WTC11 (cell line): ENCODE data around the gene DDX39A. TPM values are rescaled to one million over a fixed set of nuclear protein-coding genes. Genes with fewer than 3 reads are reported as not detected.

Experiments
- ATAC-seq: fragments of 200-7000 bp; cut with Tn5 transposase; 2 replicates; pipeline ENCODE4 v1.10.0; 2021; ENCODE audit warnings: mild to moderate bottlenecking, moderate library complexity
- CTCF ChIA-PET: fragments of 300-600 bp; sonication (Branson Sonifier 250); formaldehyde crosslinking; loops from one replicate; lab custom pipeline; 2021; ENCODE audit warnings: antibody characterized with exemption; lab: Charles Lee
- POLR2A ChIA-PET: fragments of 350-600 bp; sonication (Branson Sonifier 250); formaldehyde crosslinking; loops from one replicate; lab custom pipeline; 2021; ENCODE audit warnings: antibody characterized with exemption; lab: Charles Lee
- DNase-seq: peaks from one replicate; pipeline ENCODE4 v3.0.0; 2021; ENCODE audit warnings: low spot score
- H3K27ac Mint-ChIP-seq: 2 replicates; pipeline ENCODE4 v1.8.0; 2021; ENCODE audit warnings: mixed read lengths
- H3K27me3 Mint-ChIP-seq: 2 replicates; pipeline ENCODE4 v1.8.0; 2021; ENCODE audit warnings: low read depth, mild to moderate bottlenecking, moderate library complexity, mixed read lengths
- H3K36me3 Mint-ChIP-seq: 2 replicates; pipeline ENCODE4 v1.8.0; 2021; ENCODE audit warnings: mixed read lengths
- H3K4me1 Mint-ChIP-seq: 2 replicates; pipeline ENCODE4 v1.8.0; 2022; ENCODE audit warnings: mixed read lengths
- H3K4me3 Mint-ChIP-seq: 2 replicates; pipeline ENCODE4 v1.8.0; 2021; ENCODE audit warnings: mild to moderate bottlenecking, moderate library complexity, mixed read lengths
- H3K9me3 Mint-ChIP-seq: 2 replicates; pipeline ENCODE4 v1.8.0; 2021; ENCODE audit warnings: mixed read lengths
- AFF4 ChIP-seq: sonication (generic); formaldehyde crosslinking; IDR thresholded peaks from 2 replicates; pipeline ENCODE4 v1.8.1; 2023; ENCODE audit warnings: mild to moderate bottlenecking, missing genetic modification reagents, borderline replicate concordance
- EMX1 ChIP-seq: fragments of 250-450 bp; sonication (Bioruptor Pico); IDR thresholded peaks from 2 replicates; pipeline ENCODE4 v1.8.0; 2021; ENCODE audit warnings: mild to moderate bottlenecking
- FOXJ3 ChIP-seq: sonication (generic); formaldehyde crosslinking; IDR thresholded peaks from 2 replicates; pipeline ENCODE4 v1.9.0; 2021; ENCODE audit warnings: missing genetic modification reagents, mild to moderate bottlenecking, borderline replicate concordance
- GTF2I ChIP-seq: fragments of 250-450 bp; sonication (Bioruptor Pico); conservative IDR thresholded peaks from 2 replicates; pipeline ENCODE4 v1.4.0; 2021; ENCODE audit warnings: mild to moderate bottlenecking
- HMGA2 ChIP-seq: fragments of 250-450 bp; sonication (Bioruptor Pico); IDR thresholded peaks from 2 replicates; pipeline ENCODE4 v1.4.0; 2021; ENCODE audit warnings: mild to moderate bottlenecking, moderate library complexity
- JUN ChIP-seq: sonication (generic); formaldehyde crosslinking; IDR thresholded peaks from 2 replicates; pipeline ENCODE4 v1.8.0; 2023; ENCODE audit warnings: mild to moderate bottlenecking, missing genetic modification reagents
- OVOL2 ChIP-seq: fragments of 250-450 bp; sonication (Bioruptor Pico); IDR thresholded peaks from 2 replicates; pipeline ENCODE4 v1.9.0; 2021; ENCODE audit warnings: mild to moderate bottlenecking, borderline replicate concordance
- SOX15 ChIP-seq: fragments of 250-450 bp; sonication (Bioruptor Pico); IDR thresholded peaks from 2 replicates; pipeline ENCODE4 v1.9.0; 2021; ENCODE audit warnings: mild to moderate bottlenecking
- ZBTB21 ChIP-seq: sonication (generic); formaldehyde crosslinking; IDR thresholded peaks from 2 replicates; pipeline ENCODE4 v1.8.1; 2023; ENCODE audit warnings: mild to moderate bottlenecking, missing genetic modification reagents, borderline replicate concordance
- ZNF263 ChIP-seq: sonication (generic); formaldehyde crosslinking; IDR thresholded peaks from 2 replicates; pipeline ENCODE4 v1.8.1; 2022; ENCODE audit warnings: low read depth, mild to moderate bottlenecking, moderate library complexity, missing genetic modification reagents
- ZNF425 ChIP-seq: fragments of 250-450 bp; sonication (Bioruptor Pico); conservative IDR thresholded peaks from 2 replicates; pipeline ENCODE4 v1.9.0; 2021; ENCODE audit warnings: mild to moderate bottlenecking
- ZNF532 ChIP-seq: fragments of 250-450 bp; sonication (Bioruptor Pico); IDR thresholded peaks from 2 replicates; pipeline ENCODE4 v1.9.0; 2021; ENCODE audit warnings: mild to moderate bottlenecking, borderline replicate concordance
- total RNA-seq: library from RNA; stranded (reverse); gene quantifications from 3 replicates; pipeline ENCODE4 v1.2.3, GENCODE V29; 2021
- TF ChIP-seq, protein P1 (sequence below): sonication (generic); formaldehyde crosslinking; IDR thresholded peaks from 2 replicates; pipeline ENCODE4 v1.8.1; 2023; ENCODE audit warnings: mild to moderate bottlenecking, missing genetic modification reagents, moderate library complexity

The DDX39A gene
- total RNA-seq, 1 experiment from 2014 or later = 136 TPM

DNA sequence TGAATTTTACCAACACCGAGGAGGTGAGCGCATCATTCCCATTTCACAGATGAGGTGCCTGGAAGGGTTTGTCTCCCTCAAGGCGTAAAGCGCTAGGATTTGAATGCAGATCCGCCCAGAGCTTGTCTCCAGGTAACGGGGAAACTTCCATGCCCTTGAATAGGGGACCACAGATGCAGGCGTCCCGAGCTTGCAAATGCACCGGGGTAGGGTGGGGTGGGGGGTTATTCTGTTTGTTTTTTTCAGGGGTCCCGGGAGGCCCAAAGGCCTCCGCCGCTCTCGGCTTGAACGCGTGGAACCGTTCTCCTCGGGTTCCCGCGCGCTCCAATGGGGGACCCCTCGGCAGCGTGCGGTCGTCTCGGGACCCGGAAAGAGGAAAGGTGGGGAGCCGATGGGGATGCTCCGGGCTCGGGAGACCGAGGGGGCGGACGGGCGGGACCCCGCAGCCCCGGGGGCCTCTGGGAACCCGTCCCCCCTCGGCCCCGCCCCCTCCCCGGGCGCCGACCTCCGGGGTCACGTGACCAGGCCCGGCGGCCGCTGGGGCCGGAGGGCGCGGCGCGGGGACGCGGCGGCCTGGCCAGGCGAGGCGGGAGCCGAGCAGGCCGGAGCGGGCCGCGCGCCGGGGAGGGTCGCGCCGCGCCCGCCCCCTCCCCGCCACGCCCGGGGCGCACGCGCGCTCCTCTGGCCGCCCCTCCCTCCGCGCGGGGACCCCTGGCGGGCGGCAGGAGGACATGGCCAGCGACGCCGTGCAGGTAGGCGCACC is 13.8 kb upstream of the DDX39A start, which contains the start of gene PKN1 (continued):
- TF ChIP-seq ZNF532 (CRISPR knock-in tag) (no peak), AFF4 (no peak), JUN (CRISPR knock-in tag) (no peak), ZNF263 (no peak), ZBTB21 (no peak), FOXJ3 (CRISPR knock-in tag) (no peak)
- TF ChIP-seq, protein P1, sequence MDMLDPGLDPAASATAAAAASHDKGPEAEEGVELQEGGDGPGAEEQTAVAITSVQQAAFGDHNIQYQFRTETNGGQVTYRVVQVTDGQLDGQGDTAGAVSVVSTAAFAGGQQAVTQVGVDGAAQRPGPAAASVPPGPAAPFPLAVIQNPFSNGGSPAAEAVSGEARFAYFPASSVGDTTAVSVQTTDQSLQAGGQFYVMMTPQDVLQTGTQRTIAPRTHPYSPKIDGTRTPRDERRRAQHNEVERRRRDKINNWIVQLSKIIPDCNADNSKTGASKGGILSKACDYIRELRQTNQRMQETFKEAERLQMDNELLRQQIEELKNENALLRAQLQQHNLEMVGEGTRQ = peak; percentile 91
- TF ChIP-seq, all 79 proteins: peak for 2

DNA sequence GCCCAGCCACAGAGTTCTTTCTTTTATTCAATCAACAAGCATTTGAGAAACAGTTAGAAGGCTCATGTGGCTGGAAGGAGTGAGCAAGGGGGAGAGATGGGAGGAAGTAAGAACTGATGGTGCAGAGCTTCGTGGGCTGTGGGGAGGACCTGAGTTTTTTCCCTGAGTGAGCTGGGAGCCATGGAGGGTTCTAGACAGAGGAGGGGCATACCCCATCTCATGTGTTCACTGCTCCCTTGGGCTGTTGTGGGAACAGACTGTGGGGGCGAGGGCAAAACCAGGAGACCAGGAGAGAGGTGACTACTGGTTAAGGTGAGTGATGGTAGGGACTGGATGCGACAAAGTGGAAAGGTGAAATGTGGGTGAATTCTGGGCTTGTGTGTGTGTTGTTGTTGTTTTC is 11.6 kb upstream of the DDX39A start:
- no peaks in the 10 kb centered on the region for H3K36me3 Mint-ChIP-seq
- POLR2A ChIA-PET = interaction anchor here (1.0 kb wide), 1 partner anchor 25 kb away, joined by 3 read pairs; no protein-coding TSS in a partner anchor

More for the DNA sequence above, 11.6 kb upstream of the DDX39A start:
- peaks cover 32% of the 10 kb centered on the region for H3K27me3 Mint-ChIP-seq
- no peak for DNase-seq
- peaks cover 9% of the 10 kb centered on the region for H3K4me1 Mint-ChIP-seq
- H3K9me3 Mint-ChIP-seq = no peaks in the 10 kb centered on the region
- no peak for ATAC-seq
- CTCF ChIA-PET = interaction anchor here (0.7 to 5.3 kb wide), 8 partner anchors 11 to 143 kb away, joined by 3 to 53 read pairs (median 12); no protein-coding TSS in a partner anchor
- TF ChIP-seq OVOL2 (CRISPR knock-in tag) = no peak
- TF ChIP-seq GTF2I (CRISPR knock-in tag) = 0 out of 2 replicates have a peak, but pooled peaks have one; percentile 15
- TF ChIP-seq HMGA2 = no peak
- no peak for TF ChIP-seq EMX1 (CRISPR knock-in tag)
- no peak for TF ChIP-seq ZNF425 (CRISPR knock-in tag)
- TF ChIP-seq SOX15 = no peak
- H3K27ac Mint-ChIP-seq = no peak overlapping the region
- no peak overlapping the region for H3K4me3 Mint-ChIP-seq
